Brain microvascular endothelial cell (primary cell): Measurements from ENCODE around the gene TJP2.

Source experiments
- DNase-seq: peaks from one replicate; pipeline ENCODE4 v3.0.0-alpha.2; 2020
- H3K27ac ChIP-seq: fragments of 250-450 bp; sonication (Bioruptor Pico); 2 replicates; pipeline ENCODE4 v1.5.1; 2020; ENCODE audit warnings: mild to moderate bottlenecking, moderate library complexity
- H3K27me3 ChIP-seq: fragments of 250-450 bp; sonication (Bioruptor Pico); replicated peaks from 2 replicates; pipeline ENCODE4 v1.5.1; 2020; ENCODE audit warnings: mild to moderate bottlenecking
- H3K36me3 ChIP-seq: fragments of 250-450 bp; sonication (Bioruptor Pico); replicated peaks from 2 replicates; pipeline ENCODE4 v1.5.1; 2020; ENCODE audit warnings: mild to moderate bottlenecking
- H3K4me3 ChIP-seq: 2 replicates; pipeline ENCODE4 v1.5.1; 2011; ENCODE audit warnings: low read depth, mild to moderate bottlenecking, control low read depth, low read length, moderate library complexity
- in situ Hi-C: cut with HindIII; loops from 2 replicates; pipeline ENCODE4 v1.10.0; 2017; ENCODE audit warnings: low sequenced_read_pairs, low pct_ligation_motif_present
- TF ChIP-seq, protein P1 (sequence below): IDR thresholded peaks from 2 replicates; pipeline ENCODE4 v1.5.1; 2011; ENCODE audit warnings: low read depth, mild to moderate bottlenecking, moderate library complexity, low read length, control low read depth, inconsistent platforms; ENCODE audit errors: missing control alignments

TJP2 gene

DNA sequence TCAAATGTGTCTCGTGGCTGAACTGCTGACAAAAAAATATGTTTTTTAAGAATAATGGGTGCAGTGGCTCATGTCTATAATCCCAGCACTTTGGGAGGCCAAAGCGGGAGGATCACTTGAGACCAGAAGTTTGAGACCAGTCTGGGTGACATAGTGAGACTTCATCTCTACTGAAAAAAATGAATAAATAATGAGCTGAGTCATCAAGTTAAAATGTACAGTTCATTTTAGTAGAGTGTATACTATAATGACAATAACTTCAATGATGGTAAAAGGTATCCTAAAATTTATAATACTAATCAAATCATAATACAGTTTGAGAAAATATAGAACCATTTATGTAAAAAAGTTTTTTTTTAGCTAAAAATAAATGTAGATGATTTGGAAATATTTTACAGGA is 37.9 kb upstream of the TJP2 start:
- Histone ChIP-seq H3K4me3 (no peak overlapping the region), H3K36me3 (no peaks in the 10 kb centered on the region), H3K27me3 (no peaks in the 10 kb centered on the region), H3K27ac (no peak overlapping the region)
- in situ Hi-C loops: no loop called here
- TF ChIP-seq, protein P1, sequence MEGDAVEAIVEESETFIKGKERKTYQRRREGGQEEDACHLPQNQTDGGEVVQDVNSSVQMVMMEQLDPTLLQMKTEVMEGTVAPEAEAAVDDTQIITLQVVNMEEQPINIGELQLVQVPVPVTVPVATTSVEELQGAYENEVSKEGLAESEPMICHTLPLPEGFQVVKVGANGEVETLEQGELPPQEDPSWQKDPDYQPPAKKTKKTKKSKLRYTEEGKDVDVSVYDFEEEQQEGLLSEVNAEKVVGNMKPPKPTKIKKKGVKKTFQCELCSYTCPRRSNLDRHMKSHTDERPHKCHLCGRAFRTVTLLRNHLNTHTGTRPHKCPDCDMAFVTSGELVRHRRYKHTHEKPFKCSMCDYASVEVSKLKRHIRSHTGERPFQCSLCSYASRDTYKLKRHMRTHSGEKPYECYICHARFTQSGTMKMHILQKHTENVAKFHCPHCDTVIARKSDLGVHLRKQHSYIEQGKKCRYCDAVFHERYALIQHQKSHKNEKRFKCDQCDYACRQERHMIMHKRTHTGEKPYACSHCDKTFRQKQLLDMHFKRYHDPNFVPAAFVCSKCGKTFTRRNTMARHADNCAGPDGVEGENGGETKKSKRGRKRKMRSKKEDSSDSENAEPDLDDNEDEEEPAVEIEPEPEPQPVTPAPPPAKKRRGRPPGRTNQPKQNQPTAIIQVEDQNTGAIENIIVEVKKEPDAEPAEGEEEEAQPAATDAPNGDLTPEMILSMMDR: no peak
- DNase-seq: no peak

DNA sequence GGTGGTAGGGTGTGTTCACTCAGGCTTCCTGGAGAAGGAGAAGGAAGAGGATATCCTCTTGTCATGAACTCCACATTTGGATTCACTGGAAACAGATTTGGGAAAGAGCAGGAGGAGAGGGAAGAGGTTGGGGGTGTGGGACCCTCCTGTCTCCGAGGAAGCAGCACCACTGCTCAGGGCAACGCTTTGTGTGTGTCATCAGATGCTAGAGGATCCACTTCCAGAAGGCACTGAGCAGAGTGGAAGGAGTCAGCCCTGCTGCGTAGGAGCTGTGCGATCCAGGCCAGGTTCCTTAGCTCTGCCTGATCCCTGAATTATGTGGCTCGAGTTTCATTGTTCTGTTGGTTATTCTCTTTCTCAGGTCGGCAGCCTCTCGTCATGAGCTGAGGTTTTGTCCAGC is 37.3 kb upstream of the TJP2 start:
- no peaks in the 10 kb centered on the region for H3K36me3 ChIP-seq
- no peaks in the 10 kb centered on the region for H3K27me3 ChIP-seq
- no peak overlapping the region for H3K27ac ChIP-seq
- no peak overlapping the region for H3K4me3 ChIP-seq
- in situ Hi-C loops: no loop called here
- DNase-seq: no peak
- TF ChIP-seq, protein P1: no peak

DNA sequence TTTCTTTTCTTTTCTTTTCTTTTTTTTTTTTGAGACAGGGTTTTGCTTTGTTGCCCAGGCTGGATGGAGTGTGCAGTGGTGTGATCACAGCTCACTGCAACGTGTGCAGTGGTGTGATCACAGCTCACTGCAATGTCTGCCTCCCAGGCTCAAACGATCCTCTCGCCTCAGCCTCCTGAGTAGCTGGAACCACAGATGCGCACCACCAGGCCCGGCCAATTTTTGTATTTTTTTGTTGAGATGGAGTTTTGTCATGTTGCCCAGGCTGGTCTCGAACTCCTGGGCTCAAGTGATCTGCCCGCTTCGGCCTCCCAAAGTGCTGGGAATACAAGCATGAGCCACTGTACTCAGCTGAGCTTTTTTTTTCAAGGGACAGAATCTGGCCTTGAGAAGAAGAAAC is 36.8 kb upstream of the TJP2 start:
- DNase-seq: no peak
- in situ Hi-C loops: no loop called here

DNA sequence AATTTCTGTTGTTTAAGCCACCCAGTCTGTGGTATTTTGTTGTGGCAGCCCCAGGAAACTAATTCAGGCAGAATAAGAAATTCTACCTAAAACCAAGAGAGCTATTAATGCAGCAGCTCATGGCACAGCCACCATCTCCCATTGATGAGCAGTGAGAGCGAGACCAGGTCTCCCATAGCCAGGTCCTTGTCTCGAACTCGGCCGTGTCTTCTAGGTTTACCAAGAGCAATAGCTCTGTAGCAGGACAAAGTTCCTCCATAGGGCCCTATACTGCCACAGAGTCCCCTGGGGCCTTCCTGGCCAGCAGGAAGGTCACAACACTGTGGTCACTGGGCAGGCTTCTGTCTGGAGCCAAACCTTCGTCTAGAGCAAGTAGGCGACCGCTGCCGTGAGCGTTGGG is 34.5 kb upstream of the TJP2 start:
- no peak overlapping the region for H3K4me3 ChIP-seq
- in situ Hi-C loops: no loop called here
- no peak overlapping the region for H3K27ac ChIP-seq
- TF ChIP-seq, protein P1: no peak
- no peaks in the 10 kb centered on the region for H3K36me3 ChIP-seq
- no peak for DNase-seq
- no peaks in the 10 kb centered on the region for H3K27me3 ChIP-seq

More for the DNA sequence above, 36.8 kb upstream of the TJP2 start:
- no peak overlapping the region for H3K4me3 ChIP-seq
- H3K27me3 ChIP-seq: no peaks in the 10 kb centered on the region
- no peaks in the 10 kb centered on the region for H3K36me3 ChIP-seq
- TF ChIP-seq, protein P1: no peak
- no peak overlapping the region for H3K27ac ChIP-seq

DNA sequence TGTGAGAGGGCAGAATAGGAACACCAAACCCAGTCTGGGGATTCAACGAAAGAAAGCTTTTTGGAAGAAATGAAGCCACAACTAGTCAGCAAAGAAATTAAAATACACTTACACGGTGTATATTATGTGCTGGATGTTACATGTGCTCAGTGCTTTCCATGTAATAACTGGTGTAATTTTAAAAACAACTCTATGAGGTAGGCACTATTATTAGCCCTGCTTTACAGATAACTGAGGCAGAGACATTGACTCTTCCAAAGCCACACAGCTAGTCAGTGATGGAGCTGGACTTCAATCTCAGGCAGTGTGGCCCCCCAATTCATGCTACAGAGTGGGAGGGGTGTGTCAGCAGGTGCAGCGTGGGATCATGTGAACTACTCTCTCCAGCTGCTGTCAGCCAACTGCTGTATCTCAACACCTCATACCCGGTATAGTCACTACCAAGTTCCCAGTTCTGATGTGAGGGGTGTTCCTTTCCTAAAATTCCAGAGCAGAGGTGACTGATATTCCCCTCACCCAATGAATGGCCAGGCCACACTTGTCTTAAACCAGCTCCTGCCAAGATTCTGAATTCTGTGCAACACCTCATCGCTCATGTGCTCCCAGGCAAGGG is 33.8 kb upstream of the TJP2 start:
- in situ Hi-C loops: no loop called here
- DNase-seq: no peak

More for the DNA sequence above, 33.8 kb upstream of the TJP2 start:
- no peaks in the 10 kb centered on the region for H3K27me3 ChIP-seq
- no peak overlapping the region for H3K4me3 ChIP-seq
- H3K27ac ChIP-seq: no peak overlapping the region
- TF ChIP-seq, protein P1: no peak
- H3K36me3 ChIP-seq: no peaks in the 10 kb centered on the region
